ENCODE results near the gene CDK5.

DNA sequence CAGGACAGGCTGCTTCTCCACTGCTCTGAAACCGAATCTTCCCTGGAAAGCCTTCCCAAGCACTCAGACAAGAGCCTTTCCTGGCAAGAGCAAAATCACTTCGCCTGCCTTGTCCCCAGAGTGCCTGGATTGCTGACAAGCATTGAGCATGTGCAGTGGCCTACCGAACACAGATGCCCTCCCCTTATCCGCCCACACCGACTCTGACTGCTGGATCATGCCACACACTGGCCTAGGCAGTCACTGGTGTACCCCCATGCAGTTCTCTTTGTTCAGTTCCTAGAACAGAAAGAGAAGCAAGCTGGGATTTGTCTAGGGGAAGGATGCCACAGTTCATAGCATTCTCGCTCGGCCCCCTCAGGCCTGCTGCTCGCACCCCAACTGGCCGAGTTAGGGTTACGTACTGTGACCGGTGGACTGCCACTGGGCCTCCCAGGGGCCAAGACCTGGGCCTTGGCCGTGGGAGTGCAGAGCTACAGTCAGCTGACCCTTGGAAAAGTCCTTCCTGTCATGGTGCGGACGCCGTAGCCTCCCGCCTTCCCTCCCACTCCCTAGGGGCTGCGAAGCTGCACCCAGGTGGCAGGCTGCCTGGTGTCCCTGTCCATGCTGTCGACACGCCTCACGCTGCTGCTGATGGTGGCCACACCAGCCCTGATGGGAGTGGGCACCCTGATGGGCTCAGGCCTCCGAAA, 22.5 kb downstream of the CDK5 start:
- TF ChIP-seq CTCF (IDR thresholded peaks at IDR 0.05) (no peak), EP300 (IDR thresholded peaks at IDR 0.05) (no peak), RAD21 (conservative IDR thresholded peaks at IDR 0.05 in 1 of 2, IDR thresholded peaks at IDR 0.05 in 1 of 2) (no peak), RCOR1 (IDR thresholded peaks at IDR 0.05; ENCODE audit: low read depth, low read length) (no peak), POLR2A (IDR thresholded peaks at IDR 0.05; ENCODE audit: low read length) (no peak), CHD2 (IDR thresholded peaks at IDR 0.05; ENCODE audit: low read length, partially characterized antibody) (no peak), HDAC2 (IDR thresholded peaks at IDR 0.05) (no peak), CEBPB (IDR thresholded peaks at IDR 0.05) (no peak), REST (IDR thresholded peaks at IDR 0.05) (no peak), RNF2 (IDR thresholded peaks at IDR 0.05; ENCODE audit: borderline replicate concordance, low read depth) (no peak), RFX5 (IDR thresholded peaks at IDR 0.05) (no peak), PBX3 (IDR thresholded peaks at IDR 0.05) (no peak)
- TF ChIP-seq, protein P1, sequence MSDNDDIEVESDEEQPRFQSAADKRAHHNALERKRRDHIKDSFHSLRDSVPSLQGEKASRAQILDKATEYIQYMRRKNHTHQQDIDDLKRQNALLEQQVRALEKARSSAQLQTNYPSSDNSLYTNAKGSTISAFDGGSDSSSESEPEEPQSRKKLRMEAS (IDR thresholded peaks at IDR 0.05): no peak
- TF ChIP-seq, protein P2, sequence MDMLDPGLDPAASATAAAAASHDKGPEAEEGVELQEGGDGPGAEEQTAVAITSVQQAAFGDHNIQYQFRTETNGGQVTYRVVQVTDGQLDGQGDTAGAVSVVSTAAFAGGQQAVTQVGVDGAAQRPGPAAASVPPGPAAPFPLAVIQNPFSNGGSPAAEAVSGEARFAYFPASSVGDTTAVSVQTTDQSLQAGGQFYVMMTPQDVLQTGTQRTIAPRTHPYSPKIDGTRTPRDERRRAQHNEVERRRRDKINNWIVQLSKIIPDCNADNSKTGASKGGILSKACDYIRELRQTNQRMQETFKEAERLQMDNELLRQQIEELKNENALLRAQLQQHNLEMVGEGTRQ (IDR thresholded peaks at IDR 0.05): no peak

Measured in A549 (cell line).